ENCODE measurements around the gene NOSIP. TPM values are rescaled to one million over a fixed set of nuclear protein-coding genes. Genes with fewer than 3 reads are reported as not detected.

The NOSIP gene
- total RNA-seq, 1 donor from 2014 or later = 35.6 TPM

GRCh38 chr19:49507803-49508494 lies 72.4 kb downstream of the NOSIP start:
- no peak for DNase-seq (ENCODE audit: low spot score)

GRCh38 chr19:49506575-49507105 lies 73.7 kb downstream of the NOSIP start:
- DNase-seq (ENCODE audit: low spot score) = no peak

Other genes starting within 250 kb of the NOSIP start
- gene CD37, start 245.2 kb downstream of the NOSIP start, total RNA-seq = 11.0 TPM
- gene TEAD2, start 218.1 kb downstream of the NOSIP start, total RNA-seq = 22.9 TPM
- 0.62 TPM for gene DKKL1, start 216.7 kb downstream of the NOSIP start, total RNA-seq
- gene KASH5, start 192.3 kb downstream of the NOSIP start, total RNA-seq = not detected
- gene PTH2, start 157.1 kb downstream of the NOSIP start, total RNA-seq = not detected
- not detected for gene GFY, start 155.2 kb downstream of the NOSIP start, total RNA-seq
- gene SLC17A7, start 139.0 kb downstream of the NOSIP start, total RNA-seq = 0.55 TPM
- 47.4 TPM for gene PIH1D1, start 128.7 kb downstream of the NOSIP start, total RNA-seq
- 24.0 TPM for gene ALDH16A1, start 127.3 kb downstream of the NOSIP start, total RNA-seq
- 12.7 TPM for gene FLT3LG, start 106.3 kb downstream of the NOSIP start, total RNA-seq
- gene RPL13A, start 92.9 kb downstream of the NOSIP start, total RNA-seq = 3,508 TPM
- gene RPS11, start 84.1 kb downstream of the NOSIP start, total RNA-seq = 1,912 TPM
- 106 TPM for gene FCGRT, start 67.9 kb downstream of the NOSIP start, total RNA-seq
- 18.6 TPM for gene RCN3, start 52.6 kb downstream of the NOSIP start, total RNA-seq
- gene PRRG2, start 760 bp upstream of the NOSIP start, total RNA-seq = 13.2 TPM
- gene PRR12, start 10.6 kb upstream of the NOSIP start, total RNA-seq = 40.6 TPM
- gene RRAS, start 59.6 kb upstream of the NOSIP start, total RNA-seq = 59.1 TPM
- 55.7 TPM for gene SCAF1, start 61.7 kb upstream of the NOSIP start, total RNA-seq
- gene IRF3, start 85.3 kb upstream of the NOSIP start, total RNA-seq = 108 TPM
- 12.6 TPM for gene BCL2L12, start 85.4 kb upstream of the NOSIP start, total RNA-seq
- gene PRMT1, start 96.7 kb upstream of the NOSIP start, total RNA-seq = 166 TPM
- 4.1 TPM for gene ADM5, start 109.0 kb upstream of the NOSIP start, total RNA-seq
- gene CPT1C, start 110.6 kb upstream of the NOSIP start, total RNA-seq = 3.1 TPM
- gene TSKS, start 182.8 kb upstream of the NOSIP start, total RNA-seq = 0.44 TPM
- gene AP2A1, start 186.4 kb upstream of the NOSIP start, total RNA-seq = 66.6 TPM
- gene FUZ, start 232.7 kb upstream of the NOSIP start, total RNA-seq = 13.0 TPM
- 42.2 TPM for gene MED25, start 237.7 kb upstream of the NOSIP start, total RNA-seq